Measurements from ENCODE around the gene ABCA7.

DNA sequence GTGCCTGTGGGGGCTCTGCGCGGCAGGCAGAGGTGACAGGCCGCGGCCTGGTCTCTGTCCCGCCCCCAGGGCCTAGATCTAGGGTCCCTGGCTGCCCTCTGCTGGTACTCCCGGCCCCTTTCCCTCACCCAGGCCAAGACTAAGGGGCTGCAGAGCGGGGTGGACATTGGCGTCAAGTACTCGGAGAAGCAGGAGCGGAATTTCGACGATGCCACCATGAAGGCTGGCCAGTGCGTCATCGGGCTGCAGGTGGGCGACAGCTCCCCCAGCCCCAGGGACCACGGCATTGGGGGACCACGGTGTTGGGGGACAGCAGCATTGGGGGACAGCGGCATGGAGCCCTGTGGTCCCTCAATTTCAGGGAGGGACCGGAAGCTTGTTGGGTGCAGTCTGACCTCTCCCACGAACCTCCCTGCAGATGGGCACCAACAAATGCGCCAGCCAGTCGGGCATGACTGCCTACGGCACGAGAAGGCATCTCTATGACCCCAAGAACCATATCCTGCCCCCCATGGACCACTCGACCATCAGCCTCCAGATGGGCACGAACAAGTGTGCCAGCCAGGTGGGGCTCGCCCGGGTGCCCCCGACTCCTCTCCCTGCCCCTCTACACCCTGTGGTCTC, 3.8 kb upstream of the ABCA7 start:
- no peak for TF ChIP-seq EZH2phosphoT487 (IDR thresholded peaks at IDR 0.05; ENCODE audit: low read length)
- TF ChIP-seq, protein P1, sequence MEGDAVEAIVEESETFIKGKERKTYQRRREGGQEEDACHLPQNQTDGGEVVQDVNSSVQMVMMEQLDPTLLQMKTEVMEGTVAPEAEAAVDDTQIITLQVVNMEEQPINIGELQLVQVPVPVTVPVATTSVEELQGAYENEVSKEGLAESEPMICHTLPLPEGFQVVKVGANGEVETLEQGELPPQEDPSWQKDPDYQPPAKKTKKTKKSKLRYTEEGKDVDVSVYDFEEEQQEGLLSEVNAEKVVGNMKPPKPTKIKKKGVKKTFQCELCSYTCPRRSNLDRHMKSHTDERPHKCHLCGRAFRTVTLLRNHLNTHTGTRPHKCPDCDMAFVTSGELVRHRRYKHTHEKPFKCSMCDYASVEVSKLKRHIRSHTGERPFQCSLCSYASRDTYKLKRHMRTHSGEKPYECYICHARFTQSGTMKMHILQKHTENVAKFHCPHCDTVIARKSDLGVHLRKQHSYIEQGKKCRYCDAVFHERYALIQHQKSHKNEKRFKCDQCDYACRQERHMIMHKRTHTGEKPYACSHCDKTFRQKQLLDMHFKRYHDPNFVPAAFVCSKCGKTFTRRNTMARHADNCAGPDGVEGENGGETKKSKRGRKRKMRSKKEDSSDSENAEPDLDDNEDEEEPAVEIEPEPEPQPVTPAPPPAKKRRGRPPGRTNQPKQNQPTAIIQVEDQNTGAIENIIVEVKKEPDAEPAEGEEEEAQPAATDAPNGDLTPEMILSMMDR (IDR thresholded peaks at IDR 0.05; ENCODE audit: low read length): no peak
